MM.1S (cell line): ENCODE results near the gene RNF113B.

ENCODE experiments used
- CTCF ChIP-seq: fragments of 300-600 bp; sonication (generic); IDR thresholded peaks from 2 replicates; pipeline ENCODE4 v1.5.1; 2016; ENCODE audit warnings: antibody characterized with exemption, low read length, mixed read lengths
- EZH2 ChIP-seq: fragments of 300-600 bp; sonication (generic); optimal IDR thresholded peaks from 2 replicates; pipeline ENCODE3; 2017; ENCODE audit warnings: low read depth, mild to moderate bottlenecking, antibody characterized with exemption, low read length, mixed read lengths

- TF ChIP-seq CTCF (no peak), EZH2 (no peak)
These were observed 21.6 kb upstream of the RNF113B start for GRCh38 chr13:98198683-98199082.
